Mammary epithelial cell (primary cell): ENCODE data around the gene HOXA7.

ENCODE experiments used
- CTCF ChIP-seq, 2 donors: IDR thresholded peaks in 1 of 2; conservative IDR thresholded peaks in 1 of 2; 2 replicates each; pipeline ENCODE4 v1.5.1; 2011 to 2012; ENCODE audit warnings: inconsistent platforms in 2 of 2, low read length in 2 of 2, mild to moderate bottlenecking in 2 of 2, control low read depth in 1 of 2, low read depth in 1 of 2; ENCODE audit not compliant: insufficient read depth in 1 of 2; ENCODE audit errors: extremely low read depth in 1 of 2
- EZH2 ChIP-seq: IDR thresholded peaks from 2 replicates; pipeline ENCODE4 v1.6.1; 2012; ENCODE audit warnings: low read length, inconsistent platforms, borderline replicate concordance

- TF ChIP-seq CTCF (conservative IDR thresholded peaks at IDR 0.05 in 1 of 2, IDR thresholded peaks at IDR 0.05 in 1 of 2; ENCODE audit: extremely low read depth in 1 of 2, insufficient read depth in 1 of 2, low read depth in 1 of 2, low read length in 2 of 2): no peak
- no peak for TF ChIP-seq EZH2
Measured at GRCh38 chr7:27105301-27106031, 51.0 kb downstream of the HOXA7 start.
